ENCODE data around the gene LPGAT1. TPM values are rescaled to one million over a fixed set of nuclear protein-coding genes. Genes with fewer than 3 reads are reported as not detected.
"Not testable (repeated sequence)": the region's sequence is repeated elsewhere in the genome, so short reads cannot be mapped to it uniquely, and the experiment has no call there.

Gene LPGAT1
- total RNA-seq, 2 donors from 2014 or later = 24.4 to 50.1 TPM

DNA sequence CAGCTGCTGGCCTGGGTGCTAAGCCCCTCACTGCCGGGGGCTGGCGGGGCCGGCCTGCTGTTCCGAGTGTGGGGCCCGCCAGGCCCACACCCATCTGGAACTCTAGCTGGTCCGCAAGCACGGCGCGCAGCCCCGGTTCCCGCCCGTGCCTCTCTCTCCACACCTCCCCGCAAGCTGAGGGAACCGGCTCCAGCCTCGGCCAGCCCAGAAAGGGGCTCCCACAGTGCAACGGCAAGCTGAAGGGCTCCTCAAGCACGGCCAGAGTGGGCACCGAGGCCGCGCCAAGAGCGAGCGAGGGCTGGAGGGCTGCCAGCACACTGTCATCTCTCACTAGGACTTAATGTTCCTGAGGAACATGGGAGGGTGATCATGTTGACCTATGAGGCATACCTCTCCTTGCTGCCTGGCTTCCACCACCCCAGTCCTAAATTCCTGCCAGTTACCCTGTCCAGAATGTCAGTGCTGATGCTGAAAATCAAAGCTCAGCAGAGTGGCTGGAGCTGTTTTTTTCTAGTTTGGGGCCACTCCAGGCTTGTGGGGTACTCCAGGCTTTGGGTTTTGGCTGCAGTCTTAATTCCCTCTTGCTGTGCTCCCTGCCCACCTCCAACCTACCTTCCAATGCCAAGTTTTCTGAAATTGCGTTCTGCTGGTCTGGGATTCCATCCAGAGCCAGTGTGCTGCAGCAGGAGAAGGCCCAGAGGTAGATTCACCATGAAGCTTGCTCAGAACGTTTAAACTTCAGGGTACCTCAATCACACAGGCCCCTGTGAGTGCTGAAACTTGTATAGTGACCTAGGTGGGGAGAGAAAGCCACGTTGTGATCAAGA, 44.2 kb upstream of the LPGAT1 start:
- intact Hi-C loops (cut with DNase I) = no loop called here
- no peaks in the 10 kb centered on the region for H3K9me3 ChIP-seq
- 38 to 81% methylated on average over 4 to 22 of the region's 25 CpGs for WGBS, 2 donors
- no peaks in the 10 kb centered on the region for H3K36me3 ChIP-seq (replicated peaks in 1 of 2; ENCODE audit: insufficient read depth in 1 of 2, low read depth in 2 of 2)
- no peak overlapping the region for H3K4me3 ChIP-seq
- H3K27ac ChIP-seq = no peak overlapping the region
- no peaks in the 10 kb centered on the region for H3K4me1 ChIP-seq
- DNase-seq = no peak
- no peaks in the 10 kb centered on the region for H3K27me3 ChIP-seq
- TF ChIP-seq POLR2A (IDR thresholded peaks at IDR 0.05) = no peak
- TF ChIP-seq, protein P1, sequence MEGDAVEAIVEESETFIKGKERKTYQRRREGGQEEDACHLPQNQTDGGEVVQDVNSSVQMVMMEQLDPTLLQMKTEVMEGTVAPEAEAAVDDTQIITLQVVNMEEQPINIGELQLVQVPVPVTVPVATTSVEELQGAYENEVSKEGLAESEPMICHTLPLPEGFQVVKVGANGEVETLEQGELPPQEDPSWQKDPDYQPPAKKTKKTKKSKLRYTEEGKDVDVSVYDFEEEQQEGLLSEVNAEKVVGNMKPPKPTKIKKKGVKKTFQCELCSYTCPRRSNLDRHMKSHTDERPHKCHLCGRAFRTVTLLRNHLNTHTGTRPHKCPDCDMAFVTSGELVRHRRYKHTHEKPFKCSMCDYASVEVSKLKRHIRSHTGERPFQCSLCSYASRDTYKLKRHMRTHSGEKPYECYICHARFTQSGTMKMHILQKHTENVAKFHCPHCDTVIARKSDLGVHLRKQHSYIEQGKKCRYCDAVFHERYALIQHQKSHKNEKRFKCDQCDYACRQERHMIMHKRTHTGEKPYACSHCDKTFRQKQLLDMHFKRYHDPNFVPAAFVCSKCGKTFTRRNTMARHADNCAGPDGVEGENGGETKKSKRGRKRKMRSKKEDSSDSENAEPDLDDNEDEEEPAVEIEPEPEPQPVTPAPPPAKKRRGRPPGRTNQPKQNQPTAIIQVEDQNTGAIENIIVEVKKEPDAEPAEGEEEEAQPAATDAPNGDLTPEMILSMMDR (IDR thresholded peaks at IDR 0.05) = no peak
- ATAC-seq = no peak

DNA sequence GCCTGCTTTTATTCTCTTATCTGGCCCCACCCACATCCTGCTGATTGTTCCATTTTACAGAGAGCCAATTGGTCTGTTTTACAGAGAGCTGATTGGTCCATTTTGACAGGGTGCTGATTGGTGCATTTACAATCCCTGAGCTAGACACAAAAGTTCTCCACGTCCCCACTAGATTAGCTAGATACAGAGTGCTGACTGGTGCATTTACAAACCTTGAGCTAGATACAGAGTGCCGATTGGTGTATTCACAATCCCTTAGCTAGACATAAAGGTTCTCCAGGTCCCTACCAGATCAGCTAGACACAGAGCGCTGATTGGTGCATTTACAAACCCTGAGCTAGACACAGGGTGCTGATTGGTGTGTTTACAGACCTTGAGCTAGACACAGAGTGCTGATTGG, 43.2 kb upstream of the LPGAT1 start:
- ATAC-seq; H3K36me3 ChIP-seq (replicated peaks in 1 of 2; ENCODE audit: insufficient read depth in 1 of 2, low read depth in 2 of 2); intact Hi-C loops (cut with DNase I); H3K4me1 ChIP-seq; H3K9me3 ChIP-seq; H3K4me3 ChIP-seq; H3K27ac ChIP-seq; DNase-seq; H3K27me3 ChIP-seq: not testable (repeated sequence)
- WGBS, 2 donors = 96 to 100% methylated on average over 2 to 3 of the region's 3 CpGs

DNA sequence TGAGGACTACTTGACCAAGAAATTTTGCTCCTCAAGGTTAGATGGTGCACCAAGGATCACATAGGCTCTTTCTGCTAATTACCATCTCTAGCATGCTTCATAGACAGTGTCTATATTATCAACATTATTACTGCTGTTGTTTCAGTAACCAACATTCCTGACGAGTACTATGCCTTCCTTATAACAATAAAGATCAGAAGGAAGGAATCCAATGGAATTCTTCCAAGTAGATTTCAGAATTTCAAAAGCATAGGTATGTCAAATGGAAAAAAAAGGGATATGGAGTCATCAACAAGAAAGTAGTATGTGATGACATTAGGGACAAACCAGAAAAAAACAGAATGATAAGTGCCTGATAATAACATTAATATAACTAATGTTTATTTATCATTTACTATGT, 39.6 kb upstream of the LPGAT1 start:
- Histone ChIP-seq H3K9me3 (no peaks in the 10 kb centered on the region), H3K27ac (no peak overlapping the region), H3K4me3 (no peak overlapping the region), H3K27me3 (no peaks in the 10 kb centered on the region), H3K36me3 (replicated peaks in 1 of 2; ENCODE audit: insufficient read depth in 1 of 2, low read depth in 2 of 2) (no peaks in the 10 kb centered on the region), H3K4me1 (no peaks in the 10 kb centered on the region)
- intact Hi-C loops (cut with DNase I) = no loop called here
- DNase-seq = no peak
- ATAC-seq = no peak
- 64 to 72% methylated on average over 1 of the region's 1 CpG for WGBS, 2 donors
- TF ChIP-seq POLR2A (IDR thresholded peaks at IDR 0.05) = no peak
- TF ChIP-seq, protein P1 (IDR thresholded peaks at IDR 0.05) = no peak

DNA sequence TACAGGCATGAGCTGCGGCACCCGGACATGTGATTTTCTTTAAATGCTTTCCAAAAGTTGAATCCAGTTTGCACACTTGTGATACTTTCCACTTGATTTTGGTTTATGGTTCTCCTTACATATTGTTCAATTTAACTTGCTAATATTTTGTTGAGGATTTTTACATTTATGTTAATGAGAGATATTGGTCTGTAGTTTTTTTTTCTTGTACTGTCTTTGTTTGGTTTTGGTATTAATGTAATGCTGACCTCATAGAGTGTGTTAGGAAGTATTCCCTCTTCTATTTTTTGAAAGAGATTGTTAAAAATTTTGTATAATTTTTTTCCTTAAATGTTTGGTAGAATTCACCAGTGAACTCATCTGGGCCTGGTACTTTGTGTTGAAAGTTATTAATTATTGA, 34.6 kb upstream of the LPGAT1 start:
- H3K27me3 ChIP-seq = no peaks in the 10 kb centered on the region
- intact Hi-C loops (cut with DNase I) = no loop called here
- 94 to 97% methylated on average over 2 of the region's 2 CpGs for WGBS, 2 donors
- no peaks in the 10 kb centered on the region for H3K36me3 ChIP-seq (replicated peaks in 1 of 2; ENCODE audit: insufficient read depth in 1 of 2, low read depth in 2 of 2)
- TF ChIP-seq POLR2A (IDR thresholded peaks at IDR 0.05) = no peak
- TF ChIP-seq, protein P1 (IDR thresholded peaks at IDR 0.05) = no peak
- DNase-seq (no peak), ATAC-seq (no peak)
- no peaks in the 10 kb centered on the region for H3K4me1 ChIP-seq
- H3K9me3 ChIP-seq = no peaks in the 10 kb centered on the region
- no peak overlapping the region for H3K4me3 ChIP-seq
- no peak overlapping the region for H3K27ac ChIP-seq

DNA sequence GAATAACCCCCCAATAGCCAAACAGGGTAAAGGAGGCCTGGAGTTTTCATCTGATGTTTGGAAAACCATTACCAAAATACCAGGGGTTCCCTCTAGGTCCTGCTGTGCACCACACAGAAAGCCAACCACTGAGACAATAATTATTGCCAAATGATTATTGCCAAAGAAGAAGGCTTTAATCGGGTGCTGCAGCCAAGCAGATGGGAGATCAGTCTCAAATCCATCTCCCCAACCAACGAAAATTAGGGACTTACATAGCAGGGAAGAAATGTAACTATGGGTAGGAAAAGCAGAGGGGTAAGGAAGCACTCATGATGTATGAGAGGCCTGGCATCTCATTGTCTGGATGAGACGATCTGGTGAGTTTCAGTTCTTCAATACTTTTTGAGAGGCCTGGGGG, 28.8 kb upstream of the LPGAT1 start:
- Histone ChIP-seq H3K4me3 (no peak overlapping the region), H3K27me3 (no peaks in the 10 kb centered on the region), H3K36me3 (replicated peaks in 1 of 2; ENCODE audit: insufficient read depth in 1 of 2, low read depth in 2 of 2) (no peaks in the 10 kb centered on the region), H3K9me3 (no peaks in the 10 kb centered on the region), H3K4me1 (no peaks in the 10 kb centered on the region), H3K27ac (no peak overlapping the region)
- ATAC-seq = no peak
- no peak for DNase-seq
- TF ChIP-seq POLR2A (IDR thresholded peaks at IDR 0.05) = no peak
- TF ChIP-seq, protein P1 (IDR thresholded peaks at IDR 0.05) = no peak
- 77 to 83% methylated on average over 3 of the region's 3 CpGs for WGBS, 2 donors
- intact Hi-C loops (cut with DNase I) = no loop called here

All from body of pancreas (tissue), 4 donors.